GM03348 (cell line): Measurements from ENCODE around the gene RYR2.
"Not testable (repeated sequence)": the region's sequence is repeated elsewhere in the genome, so short reads cannot be mapped to it uniquely, and the experiment has no call there.

ENCODE experiments used
- DNase-seq: peaks from one replicate; pipeline ENCODE4 v3.0.0; 2012; ENCODE audit warnings: low spot score

RYR2 gene

DNA sequence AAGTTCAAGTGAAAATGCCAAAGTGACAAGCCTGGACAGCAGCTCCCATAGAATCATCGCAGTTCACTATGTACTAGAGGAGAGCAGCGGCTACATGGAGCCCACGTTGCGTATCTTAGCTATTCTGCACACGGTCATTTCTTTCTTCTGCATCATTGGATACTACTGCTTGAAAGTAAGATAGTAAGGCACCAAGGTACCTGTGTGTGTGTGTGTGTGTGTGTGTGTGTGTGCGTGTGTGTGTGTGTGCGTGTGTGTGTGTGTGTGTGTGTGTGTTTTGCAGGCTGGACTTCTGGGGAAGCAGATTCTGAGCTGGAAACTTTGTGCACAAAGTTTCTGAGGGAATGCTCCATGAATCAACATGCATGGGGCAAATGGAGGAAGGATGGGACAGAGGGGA lies 750.2 kb downstream of the RYR2 start:
- no peak for DNase-seq

DNA sequence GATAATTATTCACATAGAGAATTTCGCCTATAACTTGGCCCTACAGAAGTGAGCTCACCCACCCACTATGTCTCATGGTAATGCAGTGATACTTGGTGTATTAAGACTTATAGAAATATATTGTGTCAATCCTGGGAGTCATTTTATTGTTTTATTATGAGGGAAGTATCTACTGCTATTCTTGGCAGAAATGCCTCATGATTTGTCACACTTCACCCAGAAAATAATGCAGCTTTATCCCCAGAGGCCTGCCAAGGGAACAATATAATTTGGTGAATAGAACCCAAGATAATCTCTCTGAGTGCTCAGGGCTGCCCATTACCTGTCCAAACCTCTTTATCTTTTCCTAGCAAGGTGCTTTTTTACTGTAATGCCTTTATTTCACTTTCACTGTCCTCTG lies 750.7 kb downstream of the RYR2 start:
- DNase-seq = no peak

DNA sequence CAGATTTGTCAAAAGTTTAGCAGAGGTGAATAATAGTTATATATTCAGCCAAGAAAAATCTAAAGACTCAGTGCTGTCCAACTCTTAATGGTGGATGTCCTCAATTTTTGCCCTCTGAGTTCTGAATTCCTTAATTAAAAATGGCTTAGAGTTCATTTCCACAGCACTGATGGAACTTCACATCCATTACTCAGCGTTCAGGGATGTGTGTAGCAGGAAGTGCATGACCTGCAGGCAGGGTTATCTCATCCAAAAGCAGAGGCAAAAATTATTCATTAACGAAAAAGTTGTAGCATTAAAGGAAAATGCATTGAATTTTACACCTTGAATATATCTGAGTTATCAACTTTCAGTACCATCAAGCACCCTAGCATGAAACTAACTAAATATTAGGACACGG lies 752.1 kb downstream of the RYR2 start:
- DNase-seq = no peak

DNA sequence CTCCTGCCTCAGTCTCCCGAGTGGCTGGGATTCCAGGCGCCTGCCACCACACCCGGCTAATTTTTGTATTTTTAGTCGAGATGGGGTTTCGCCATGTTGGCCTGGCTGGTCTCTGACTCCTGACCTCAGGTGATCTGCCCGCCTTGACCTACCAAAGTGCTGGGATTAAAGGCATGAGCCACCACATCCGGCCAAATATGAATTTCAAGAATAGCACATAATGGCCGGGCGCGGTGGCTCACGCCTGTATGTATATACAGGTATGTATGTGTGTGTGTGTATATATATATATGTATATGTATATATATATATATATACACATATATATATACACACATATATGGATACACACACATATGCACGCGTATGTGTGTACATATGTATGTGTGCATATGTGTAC lies 753.6 kb downstream of the RYR2 start:
- DNase-seq = no peak

DNA sequence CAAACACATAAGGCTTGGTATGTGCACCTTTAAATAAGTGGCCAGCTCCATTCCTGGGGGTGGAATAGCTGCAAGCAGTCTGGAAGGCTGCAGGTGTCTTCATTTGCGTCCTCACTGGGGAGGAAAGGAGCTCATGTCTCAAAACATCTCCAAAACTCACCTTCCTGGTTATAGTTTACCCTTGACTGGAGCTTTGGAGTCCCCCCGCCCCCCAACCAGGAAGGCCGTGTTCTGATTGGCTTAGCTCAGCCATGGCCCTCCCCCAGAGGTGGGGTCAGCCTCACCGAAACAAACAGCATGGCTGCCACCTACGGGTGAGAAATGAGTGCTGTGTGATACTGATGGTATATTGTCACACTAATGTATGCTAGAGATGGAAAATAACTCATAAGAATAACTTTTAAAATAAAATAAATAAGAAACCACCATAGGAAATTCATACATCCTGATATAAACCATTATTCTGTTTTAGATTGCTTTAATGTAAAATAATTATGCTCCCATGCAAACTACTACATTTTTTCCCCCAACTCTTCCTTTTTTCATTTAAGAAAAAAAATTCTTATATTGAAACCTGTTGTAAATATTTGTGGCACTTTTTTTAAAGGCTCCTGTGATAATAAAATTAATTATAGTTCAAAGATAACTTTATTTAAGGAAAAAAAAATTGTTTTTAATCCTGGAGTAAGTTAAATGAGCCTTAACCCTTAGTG lies 757.9 kb downstream of the RYR2 start:
- peak; percentile 8 for DNase-seq

DNA sequence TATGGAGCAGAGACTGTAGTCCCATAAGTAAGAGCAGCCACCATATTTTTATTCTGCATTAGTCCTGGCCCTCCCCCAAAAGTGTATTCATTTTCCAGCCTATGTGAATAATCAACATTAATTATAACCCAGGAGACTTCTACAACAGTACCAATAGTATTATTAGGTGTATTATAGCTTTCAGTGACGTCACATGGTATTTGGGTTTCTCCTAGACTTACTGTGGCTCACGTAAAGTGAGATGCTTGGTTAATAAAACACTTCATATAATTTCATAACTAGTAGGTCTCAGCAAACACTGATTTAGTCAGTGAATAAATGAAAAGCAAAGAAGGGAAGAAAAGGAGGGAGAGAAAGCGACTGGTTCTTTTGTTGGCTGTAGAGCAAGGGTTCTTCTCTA lies 762.5 kb downstream of the RYR2 start:
- no peak for DNase-seq

DNA sequence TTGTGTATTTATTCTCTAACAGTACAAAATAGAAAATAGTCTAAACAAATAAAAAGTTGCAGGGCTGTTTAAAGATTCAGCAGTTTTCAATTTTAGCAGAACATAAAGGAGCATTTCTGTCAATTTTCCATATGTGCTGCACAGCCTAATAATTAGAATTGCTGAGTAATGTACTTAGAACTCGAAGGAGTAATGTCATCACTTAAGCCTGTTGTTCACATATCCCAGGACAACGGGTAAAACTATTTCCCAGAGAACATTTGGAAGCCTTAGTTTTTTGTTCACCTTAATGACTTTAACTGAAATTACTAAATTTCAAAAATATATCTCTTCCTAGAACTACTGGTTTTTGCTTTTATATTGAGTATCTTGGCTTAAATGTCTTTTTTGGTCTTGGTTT lies 767.1 kb downstream of the RYR2 start:
- DNase-seq = no peak

DNA sequence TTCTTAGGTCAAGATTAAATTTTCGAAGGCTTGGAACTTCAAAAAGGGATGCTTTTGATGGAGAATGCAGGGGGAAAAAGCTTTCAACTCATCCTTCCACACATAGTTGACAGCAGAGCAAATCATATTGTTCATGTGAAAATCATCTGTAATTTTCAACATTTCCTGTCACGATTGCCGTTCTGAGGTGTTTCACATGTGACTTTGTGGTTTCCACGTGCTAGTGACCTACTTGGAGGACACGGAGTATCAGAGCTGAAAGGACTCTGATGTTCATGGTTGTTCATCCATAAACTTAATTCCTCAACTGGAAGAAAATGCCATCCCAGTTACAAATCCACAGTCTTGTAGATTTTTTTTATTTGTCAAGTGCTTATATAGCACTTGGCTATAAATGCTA lies 769.6 kb downstream of the RYR2 start:
- no peak for DNase-seq

DNA sequence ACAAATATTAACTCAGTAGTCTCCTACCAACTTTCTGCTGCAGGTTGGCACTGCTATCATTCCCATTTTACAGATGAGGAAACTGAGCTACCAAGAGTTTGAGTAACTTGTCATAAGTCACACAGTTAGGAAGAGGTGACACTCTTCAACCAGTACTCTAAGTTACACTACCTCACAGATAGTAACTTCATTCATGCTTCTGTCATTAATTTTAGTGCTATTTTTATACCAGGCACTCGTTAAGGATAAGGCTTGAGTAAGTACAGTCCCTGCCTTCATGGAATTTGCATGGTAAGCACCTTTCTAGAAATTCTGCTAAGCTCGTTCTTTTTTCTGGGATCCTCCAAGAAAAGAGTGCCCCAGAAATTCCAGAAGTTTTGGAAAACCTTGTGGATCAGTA lies 770.1 kb downstream of the RYR2 start:
- no peak for DNase-seq

DNA sequence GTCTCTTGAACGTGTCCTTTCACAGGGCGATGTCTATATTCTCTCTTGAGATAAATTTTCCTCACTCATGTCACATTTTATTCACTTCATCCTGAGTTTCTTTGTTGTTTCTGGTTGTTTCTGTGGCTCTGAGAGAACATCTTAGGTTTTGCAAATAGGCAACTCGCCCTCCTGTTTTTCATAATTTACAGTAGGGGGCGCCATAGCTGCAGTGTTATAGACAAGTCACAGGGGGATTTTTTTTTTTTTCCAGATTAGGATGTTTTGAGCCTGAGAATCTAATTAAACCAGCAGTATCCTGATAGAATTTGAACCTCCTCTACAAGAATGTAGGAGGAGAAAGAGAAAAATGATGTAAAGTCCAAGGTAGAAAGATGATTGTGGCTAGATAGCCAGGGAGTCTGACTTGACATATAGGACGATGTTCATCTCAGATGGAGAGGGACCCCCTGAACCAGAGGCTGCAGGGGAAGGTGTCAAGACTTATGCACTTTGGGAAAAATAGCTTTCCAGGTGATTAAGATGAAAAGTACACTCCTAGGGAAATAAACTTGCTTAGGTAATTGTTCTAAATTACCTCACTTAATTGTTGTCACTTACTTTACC lies 772.4 kb downstream of the RYR2 start:
- no peak for DNase-seq

DNA sequence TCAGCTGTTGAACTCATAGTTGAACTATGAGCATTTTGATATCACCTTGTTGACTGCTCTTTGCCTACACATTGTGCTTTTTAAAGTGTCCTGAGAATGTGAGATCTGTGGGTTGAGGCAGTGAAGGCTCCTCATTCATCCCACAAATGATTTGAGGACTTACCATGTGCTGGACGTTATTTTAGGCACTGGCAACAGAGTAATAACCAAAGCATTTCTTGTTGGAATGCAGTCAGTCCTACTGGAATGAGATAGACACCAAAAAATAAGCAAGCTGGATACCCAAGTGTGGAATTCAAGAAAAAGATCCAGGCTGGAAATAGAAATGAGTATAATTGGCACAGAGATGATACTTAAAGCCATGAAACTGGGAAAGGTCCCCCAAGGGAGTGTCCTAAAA lies 775.3 kb downstream of the RYR2 start:
- no peak for DNase-seq

DNA sequence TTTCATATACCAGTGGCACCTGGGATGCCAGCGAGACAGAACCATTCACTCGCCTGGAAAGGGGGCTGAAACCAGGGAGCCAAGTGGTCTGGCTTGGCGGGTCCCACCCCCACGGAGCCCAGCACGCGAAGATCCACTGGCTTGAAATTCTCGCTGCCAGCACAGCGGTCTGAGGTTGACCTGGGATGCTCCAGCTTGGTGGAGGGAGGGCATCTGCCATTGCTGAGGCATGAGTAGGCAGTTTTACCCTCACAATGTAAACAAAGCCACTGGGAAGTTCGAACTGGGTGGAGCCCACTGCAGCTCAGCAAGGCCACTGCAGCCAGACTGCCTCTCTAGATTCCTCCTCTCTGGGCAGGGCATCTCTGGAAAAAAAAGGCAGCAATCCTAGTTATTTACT lies 778.6 kb downstream of the RYR2 start:
- DNase-seq = not testable (repeated sequence)

DNA sequence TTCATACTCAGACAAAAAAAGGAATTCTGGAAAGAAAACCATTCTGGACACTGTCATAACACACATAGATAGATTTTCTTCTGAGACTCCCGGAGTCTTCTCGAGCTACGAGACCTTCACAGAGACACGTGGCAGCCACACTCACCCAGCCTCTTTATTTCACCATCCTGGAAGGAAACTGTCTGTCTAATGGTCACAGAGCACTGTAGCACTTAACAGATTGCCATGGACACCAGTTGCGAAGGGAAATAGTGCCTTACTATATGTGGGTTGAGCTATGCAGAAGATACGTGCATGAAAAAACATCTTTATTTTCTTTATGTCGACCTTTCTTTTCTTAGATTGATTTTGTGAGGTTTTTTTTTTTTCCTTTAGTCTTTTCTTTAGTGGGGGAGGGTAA lies 790.9 kb downstream of the RYR2 start:
- DNase-seq = no peak

DNA sequence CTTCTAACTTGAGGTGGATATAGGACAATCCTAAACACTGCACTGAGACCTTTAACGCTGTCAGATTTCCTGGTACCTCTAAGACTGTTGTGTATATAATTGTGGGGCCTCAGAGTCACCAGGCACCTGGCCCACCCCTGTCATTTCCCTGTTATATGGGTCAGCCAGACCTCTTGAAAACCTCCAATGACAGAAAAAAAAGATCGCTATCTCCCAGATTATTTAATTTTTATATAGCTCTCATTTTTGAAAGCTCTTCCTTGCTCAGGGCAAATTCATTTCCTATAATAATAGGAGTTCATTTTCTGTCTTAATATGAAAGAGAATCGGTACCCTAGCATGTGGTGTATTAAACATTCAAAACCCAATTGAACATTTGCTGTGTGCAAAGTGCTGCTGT lies 792.1 kb downstream of the RYR2 start:
- no peak for DNase-seq

DNA sequence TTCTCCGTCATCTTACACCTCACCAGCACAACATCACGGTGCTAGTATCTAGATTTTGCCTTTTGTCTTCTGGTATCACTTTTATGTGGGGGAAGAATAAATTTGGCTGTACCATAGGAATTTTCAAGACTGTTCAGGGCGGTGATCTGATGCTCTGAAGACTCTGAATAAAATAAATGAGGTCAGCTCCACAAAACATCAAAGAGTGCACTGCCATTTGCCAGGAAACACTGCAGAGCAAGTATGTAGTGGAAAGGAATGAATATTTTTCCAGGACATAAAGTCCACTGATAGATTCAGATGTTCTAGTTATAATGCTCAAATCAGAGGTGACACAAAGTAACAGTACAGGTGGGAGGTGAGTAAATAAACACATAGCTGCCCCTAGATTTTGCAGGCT lies 792.5 kb downstream of the RYR2 start:
- DNase-seq = no peak

DNA sequence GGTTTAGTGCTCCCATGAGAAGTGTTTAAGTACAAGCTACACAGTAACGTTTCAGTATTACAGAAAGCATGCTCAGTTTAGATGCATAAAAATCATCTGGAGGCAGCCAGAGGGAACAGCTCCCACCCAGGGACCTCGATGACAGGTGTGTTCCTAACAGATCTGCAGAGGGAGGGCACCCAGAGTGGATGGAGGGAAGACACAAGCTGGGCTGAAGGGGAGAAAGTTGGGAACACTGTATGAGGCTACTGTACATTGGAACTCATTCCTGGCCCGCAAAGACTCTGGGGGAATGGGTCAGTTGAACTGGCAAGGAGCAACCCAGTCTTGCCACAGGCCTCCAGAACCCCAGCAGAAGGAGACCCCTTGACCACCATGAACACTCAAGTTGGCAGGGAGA lies 796.3 kb downstream of the RYR2 start:
- no peak for DNase-seq

DNA sequence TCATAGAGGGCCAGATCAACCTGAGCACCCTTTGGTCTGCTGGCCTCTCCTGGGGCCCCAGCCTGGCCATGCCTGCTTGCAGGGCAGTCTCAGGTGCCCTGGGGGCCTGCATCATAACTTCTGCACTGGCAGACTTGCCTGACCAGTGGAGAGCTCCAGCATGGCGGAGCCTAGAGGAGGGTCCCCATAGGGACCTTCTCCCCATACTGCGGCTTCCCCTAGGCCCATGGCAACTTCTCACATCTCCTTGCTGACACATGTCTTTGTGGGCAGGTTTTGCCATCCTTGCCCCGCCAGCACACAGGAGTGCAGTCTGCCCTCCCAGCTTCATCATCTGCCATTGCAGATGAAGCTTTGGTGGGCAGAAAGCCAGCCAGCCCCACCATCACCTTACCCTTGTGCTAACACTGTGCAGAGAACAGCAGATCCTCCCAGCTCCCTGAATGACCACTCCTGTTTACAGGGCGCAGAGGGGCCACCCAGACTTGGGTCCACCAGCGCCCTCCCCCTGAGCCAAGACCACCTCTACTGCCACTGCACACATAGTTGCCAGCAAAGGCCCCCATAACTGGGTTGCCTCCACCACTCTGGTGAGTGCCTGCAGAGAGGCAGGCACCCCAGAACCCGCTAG lies 797.0 kb downstream of the RYR2 start:
- no peak for DNase-seq

DNA sequence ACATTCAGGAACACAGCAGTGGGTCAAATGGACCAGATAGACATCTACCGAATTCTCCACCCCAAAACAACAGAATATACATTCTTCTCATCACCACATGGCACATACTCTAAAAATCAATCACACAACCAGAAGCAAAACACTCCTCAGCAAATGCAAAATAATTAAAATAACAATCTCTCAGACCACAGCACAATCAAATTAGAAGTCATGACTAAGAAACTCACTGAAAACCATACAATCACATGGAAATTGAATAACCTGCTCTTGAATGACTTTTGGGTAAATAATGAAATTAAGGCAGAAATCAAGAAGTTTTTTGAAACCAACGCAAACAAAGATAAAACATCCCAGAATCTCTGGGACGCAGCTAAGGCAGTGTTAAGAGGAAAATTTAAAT lies 799.5 kb downstream of the RYR2 start:
- no peak for DNase-seq

DNA sequence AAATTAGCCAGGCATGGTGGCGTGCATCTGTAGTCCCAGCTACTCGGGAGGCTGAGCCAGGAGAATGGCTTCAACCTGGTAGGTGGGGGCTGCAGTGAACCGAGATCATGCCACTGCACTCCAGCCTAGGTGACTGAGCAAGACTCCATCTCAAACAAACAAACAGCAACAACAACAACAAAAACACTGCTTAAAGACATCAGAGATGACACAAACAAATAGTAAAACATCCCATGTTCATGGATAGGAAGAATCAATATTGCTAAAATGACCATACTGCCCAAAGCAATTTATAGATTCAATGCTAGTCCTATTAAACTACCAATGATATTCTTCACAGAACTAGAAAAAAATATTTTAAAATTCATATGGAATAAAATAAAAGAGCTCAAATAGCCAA lies 801.5 kb downstream of the RYR2 start:
- DNase-seq = not testable (repeated sequence)

DNA sequence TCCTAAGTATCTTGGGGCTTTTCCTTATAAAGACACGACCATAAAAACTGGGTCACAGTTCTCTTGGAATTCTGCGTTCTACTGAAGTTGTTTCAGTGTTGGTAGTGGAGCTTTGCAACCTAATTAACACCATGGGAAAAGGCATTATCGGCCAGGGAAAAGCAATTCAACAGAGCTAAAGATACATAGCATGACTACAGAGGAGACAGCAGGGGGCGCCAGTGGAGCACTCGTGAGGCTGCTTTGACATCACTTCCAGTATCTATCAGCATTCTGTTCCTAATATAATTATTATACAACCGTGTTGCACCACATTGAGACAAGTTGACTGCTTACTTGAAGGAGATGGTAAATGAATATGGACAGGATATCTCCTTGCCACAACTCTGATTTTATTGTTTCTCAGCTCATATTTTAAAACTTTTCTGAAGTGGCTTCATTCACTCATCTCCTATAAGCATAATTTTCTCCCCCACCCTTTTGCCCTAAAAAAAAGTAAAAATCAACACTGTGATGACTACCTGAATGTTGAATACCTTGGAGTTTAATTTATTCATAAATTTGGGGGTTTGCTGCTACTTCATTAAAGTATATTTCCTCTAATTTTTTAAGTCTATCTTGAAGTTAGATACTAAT lies 809.3 kb downstream of the RYR2 start:
- no peak for DNase-seq

DNA sequence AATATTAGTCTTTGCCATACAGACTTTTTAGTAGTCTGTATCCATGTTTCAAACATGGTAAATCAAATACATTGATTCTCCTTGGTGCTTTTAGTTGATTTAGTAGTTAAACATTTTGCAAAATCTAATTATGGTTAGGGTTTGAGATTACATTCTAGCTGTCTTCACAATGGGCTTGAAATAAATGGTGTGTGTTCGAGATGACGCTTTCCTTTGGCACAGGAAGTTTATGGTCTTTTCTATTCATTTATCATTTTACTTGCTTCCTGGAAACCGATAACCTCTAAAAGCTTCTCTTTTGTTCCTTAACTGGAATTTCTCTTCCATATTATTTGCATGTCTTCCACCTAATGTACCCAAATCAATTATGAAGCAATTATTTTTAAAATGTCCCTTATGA lies 810.4 kb downstream of the RYR2 start:
- DNase-seq = no peak

DNA sequence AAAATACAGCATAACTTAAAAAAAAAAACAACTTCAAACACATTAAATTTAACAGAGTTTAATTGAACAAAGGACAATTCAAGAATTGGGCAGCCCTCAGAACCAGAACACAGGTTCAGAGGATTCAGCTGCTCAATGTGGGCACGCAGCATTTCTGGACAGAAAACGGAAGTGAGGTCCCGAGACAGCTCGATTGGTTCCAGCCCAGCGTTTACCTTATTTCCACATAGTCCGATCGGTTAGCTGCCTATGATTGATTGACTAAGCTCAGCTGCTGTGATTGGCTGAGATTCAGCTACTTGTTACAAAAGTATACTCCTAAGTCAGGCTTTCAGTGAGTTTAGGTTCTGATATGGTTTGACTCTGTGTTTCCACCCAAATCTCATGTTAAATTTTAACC lies 815.5 kb downstream of the RYR2 start:
- no peak for DNase-seq

DNA sequence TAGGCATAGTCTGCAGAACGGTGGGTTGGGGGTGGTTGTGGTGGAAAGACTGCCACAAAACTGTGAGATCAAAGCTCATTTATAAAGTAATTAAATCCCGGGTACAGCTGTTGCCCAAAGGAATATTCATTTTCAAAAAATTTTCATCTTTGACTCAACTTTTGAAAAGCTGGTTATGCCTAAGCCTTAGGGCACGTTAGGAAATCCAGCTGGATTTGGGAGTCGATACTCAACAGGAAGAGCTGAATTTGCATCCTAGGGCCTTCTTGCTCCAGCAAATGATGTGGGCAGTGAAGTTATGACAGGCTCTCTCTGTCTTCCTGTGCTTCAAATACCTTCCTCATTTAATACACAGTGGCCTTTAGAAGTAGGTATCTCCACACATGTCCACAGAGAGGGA lies 817.0 kb downstream of the RYR2 start:
- DNase-seq = no peak
